Hypothalamus (tissue), 51 donors: Measurements from ENCODE around the gene FCER2.
A peak's percentile ranks its signal among the peaks of the same experiment; 100 is the strongest.

Experiments used
- DNase-seq, 51 donors: peaks; one replicate each; lab custom pipeline; 2025; lab: John Stamatoyannopoulos, UW

Gene FCER2

DNA sequence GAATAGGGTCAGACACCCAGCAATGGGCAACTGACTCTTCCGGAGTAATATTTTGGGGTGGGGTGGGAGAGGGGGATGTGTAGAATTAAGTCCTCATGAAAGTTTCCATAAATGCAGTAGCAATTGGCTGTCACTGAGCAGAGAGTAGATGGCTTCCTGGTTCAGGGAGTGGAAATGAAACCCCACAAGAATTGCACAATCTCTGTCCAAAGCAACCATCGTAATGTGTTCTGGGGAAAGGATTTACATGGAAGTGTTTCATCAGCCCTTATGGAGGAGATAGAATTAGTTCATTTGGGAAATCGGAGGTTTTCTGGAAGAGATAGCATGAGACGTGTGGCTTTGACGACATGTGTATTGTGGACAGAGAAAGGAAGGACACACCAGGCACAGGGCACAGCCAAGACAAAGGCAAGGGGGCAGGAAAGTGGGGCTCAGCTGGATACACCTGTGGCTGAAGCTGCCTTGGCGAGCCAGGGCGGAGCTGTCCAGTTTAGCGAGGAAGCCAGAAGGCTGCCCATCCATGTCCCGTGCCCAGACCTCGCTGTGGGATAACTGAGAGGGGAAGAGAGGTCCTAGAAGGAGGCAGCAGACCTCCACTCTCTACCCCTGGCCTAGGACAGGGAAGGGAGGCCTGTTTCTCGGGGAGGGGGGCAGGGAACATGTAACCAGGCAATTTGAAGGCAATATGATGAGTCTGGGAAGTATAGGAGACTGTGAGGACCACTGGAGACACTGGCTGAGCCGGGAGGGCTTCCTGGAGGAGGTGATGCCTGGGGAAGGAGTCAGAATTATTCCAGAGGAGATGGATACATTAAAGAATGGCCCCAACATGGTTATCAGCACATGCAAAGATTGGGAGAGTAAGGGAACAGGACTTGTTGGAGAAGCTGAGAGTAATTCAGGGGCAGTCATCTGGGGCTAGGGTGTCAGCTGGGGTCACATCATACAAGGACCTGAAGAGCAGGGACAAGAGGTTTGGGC is 32.6 kb upstream of the FCER2 start:
- no peak for DNase-seq

DNA sequence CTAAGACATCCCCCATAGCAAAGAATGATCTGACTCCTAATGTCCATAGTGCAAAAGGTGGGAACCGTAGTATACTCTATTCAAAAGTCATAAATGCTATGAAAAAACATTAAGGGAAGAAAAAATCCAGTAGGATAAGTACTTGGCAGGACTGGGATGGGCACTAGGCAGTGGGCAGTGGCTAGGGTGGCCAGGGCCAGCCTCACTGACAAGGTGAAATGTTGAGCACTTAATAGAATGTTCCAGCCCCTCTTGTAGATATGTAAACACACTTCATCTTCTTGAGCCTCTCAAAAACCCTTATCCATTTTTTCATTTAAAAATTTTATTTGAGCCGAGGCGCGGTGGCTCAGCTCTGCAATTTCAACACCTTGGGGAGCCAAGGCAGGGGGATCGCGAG is 31.4 kb upstream of the FCER2 start:
- DNase-seq, result no peak

DNA sequence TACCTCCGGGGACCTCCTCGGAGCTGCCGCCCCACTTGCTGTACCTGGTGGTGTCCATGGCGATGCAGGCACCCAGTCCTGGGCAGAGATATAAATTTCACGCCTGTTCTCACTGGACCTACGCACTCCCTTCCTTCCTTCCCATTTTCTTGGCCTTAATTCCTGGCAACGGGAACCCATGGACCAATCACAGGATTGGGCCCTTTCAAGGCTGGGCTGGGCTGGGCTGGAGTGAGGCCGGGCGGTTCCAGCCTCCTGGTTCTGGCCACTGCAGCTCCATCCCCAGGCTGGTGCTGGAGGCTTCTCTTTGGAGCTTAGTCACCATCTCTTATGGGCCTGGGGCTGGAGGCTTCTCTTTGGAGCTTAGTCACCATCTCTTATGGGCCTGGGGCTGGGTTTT is 30.1 kb upstream of the FCER2 start, which contains the start of gene CLEC4G:
Gene CLEC4G (minus strand): TSS at position 66 of the 400 bp plus-strand sequence. CDS start 8 bp downstream, at position 58.
- no peak for DNase-seq

DNA sequence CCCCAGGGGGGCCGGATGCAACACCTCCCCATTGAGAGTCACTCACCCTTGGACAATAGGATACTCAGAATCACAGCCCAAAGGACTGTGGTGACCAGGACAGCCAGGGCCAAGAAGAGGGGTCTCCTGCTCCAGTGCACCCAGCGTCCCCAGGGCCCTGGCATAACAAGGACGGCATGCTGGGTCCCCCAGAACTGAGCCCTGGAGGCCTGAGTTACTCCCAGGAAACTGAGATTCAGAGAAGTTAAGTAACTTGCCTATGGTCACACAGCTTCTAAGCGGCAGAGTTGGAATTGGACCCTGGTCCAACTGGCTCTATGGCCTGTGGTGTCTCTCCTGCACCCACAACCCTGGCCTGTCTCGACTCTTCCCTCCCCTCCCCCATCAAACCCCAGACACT is 29.7 kb upstream of the FCER2 start:
- DNase-seq, result no peak

DNA sequence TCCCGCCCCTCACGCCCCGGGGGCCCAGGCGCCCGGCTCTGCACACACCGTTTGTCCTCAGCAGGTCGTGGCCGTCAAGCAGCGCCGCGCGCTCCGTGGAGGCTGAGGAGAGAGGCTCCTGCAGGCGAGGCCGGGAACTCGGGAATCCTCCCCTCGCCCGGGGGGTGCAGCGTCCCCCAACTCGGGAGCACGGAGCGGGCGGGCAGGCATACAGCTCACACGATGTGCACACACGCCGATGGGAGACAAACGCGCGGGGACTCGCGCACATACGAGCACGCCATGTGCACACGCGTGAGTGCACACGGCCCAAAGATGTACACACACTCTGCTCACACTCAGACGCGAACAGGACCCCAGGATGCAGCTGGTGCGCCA is 29.3 kb upstream of the FCER2 start:
- no peak for DNase-seq

DNA sequence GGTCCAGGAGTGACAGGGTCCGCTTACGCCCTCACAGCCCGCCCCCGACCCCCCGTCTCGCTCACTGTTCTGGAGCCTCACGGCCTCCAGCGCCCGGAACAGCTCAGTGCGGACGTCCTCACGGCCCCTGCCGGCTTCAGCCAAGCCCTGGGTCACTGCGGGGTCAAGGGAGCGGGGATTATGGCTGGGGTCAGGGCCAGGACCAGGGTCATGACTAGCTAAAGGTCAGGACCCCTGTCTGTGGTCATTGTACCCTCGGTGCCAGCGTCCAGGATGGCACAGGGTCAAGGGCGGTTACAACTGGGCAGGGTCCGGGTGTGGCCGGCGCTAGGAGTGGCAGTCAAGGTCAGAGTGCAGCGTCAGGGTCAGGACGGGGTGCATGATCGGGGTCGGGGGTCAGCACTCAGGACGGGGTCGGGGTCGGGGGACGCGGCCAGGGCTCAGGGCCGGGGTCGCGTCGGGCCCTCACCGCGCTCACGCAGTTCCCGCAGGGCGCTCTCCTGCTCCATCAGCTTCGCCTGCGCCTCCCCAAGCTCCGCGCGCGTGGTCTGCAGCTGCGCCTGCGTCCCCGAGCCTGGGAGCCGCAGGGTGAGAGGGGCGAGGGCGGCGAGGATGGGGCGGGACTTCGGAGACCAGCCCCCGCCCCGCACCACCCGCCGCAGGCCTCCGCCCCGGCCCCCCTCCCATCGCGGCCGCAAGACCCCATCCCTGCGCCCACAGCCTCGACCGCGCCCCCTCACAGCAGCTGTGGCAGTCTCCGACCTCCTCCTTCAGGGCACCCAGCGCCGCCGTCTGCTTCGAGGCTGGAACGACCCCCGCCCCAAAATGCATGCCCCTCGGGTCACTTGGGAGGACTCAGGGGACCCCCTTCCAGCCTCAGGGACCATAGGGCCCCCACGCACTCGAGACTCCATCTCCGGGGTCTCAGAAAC is 28.6 kb upstream of the FCER2 start:
- no peak for DNase-seq

DNA sequence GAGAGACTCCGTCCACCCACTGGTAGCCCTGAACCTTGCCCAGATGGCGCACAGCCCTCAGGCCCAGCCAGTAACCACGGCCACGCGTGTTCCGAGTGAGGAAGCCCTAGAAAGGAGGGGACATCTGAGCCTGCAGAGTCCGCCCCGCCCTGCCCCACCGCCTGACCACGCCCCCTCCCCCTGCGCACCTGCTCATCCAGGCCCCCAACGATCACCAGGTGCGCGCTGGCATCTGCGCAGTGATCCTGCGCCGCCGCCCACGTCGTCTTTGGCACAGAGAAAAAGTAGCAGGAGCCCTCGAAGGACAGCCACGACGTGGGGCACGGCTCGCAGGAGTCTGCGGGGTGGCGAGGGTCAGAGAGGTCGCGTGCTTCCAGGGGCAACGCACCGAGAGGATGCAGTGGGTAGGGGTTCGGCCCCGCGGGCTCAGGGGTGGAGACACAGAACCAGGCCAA is 27.9 kb upstream of the FCER2 start:
- DNase-seq, result no peak

DNA sequence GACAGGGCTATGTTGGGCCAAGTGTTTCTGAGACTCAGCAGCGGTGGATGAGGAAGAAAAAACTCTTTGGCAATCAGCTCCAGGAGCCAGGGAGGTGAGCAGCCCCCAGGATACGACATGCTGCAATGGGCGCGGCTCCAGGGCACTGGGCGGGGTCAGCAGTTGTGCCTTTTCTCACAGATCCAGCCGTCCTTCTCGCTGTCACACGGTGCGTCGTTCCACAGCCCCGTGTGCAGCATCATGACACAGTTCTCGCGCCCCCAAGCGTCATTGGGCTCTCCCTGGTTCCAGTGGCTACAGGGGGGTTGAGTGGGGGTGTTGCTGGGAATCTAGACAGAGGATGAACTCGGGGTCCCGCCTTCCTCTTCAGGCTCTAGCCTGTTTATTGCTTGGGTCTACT is 27.3 kb upstream of the FCER2 start:
- no peak for DNase-seq

DNA sequence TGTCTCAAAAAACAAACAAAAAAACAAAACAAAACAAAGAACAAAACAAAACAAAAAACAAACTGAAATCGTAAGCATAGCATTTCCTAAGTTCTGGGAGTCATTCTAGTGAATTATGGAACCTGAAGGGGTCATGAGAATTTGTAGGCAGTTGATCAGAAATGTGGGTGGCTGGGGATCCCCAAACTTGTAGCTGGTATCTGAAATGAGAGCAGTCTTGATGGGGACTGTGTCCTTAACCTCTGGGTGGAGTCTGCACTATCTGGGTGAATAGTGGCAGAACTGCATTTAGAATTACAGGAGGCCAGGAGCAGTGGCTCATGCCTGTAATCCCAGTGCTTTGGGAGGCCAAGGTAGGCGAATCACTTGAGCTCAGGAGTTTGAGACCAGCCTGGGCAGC is 23.9 kb upstream of the FCER2 start:
- no peak for DNase-seq

DNA sequence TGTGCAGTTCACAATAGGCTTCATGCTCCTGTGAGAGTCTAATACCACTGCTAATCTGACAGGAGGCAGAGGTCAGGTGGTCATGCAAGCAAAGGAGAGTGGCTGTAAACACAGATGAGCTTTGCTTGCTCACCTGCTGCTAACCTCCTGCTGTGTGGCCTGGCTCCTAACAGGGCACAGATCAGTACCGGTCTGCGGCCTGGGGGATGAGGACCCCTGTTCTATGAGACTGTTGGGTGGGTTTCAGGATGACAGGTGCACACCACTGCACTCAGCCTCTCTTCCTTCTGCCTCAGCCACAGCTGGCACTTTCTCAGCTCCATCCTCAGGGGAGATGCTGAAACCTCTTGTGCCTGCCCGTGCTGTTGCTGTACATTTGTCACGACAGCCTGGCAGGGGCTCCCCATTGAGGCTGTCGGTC is 20.3 kb upstream of the FCER2 start:
- DNase-seq, result no peak

DNA sequence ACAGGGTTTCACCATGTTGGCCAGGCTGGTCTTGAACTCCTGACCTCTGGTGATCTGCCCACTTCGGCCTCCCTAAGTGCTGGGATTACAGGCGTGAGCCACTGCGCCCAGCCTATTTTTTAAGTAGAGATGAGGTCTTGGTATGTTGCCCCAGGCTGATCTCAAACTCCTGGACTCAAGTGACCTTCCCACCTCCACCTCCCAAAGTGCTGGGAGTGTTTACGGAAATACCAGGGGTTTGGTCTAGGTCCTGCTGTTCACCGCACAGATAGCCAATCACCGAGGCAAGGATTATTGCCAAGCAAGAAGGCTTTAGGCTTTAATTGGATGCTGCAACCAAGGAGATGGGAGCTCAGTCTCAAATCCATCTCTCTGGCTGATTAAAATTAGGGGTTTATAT is 18.4 kb upstream of the FCER2 start:
- no peak for DNase-seq

DNA sequence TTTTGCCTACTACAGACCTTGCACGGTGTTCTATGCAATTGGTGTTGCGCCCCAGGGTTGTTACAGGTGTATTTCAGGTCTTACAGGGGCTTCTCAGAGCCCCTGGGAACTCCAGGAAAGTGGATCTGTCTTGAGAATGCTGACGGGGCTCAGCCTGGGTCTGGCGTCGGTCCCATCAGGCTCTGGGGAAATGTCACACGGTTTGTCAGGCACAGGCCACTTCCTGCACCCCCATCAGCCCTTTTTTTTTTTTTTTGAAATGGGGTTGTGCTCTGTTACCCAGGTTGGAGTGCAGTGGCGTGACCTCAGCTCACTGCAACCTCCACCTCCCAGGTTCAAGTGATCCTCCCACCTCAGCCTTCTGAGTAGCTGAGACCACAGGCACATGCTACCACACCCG is 16.7 kb upstream of the FCER2 start:
- no peak for DNase-seq

DNA sequence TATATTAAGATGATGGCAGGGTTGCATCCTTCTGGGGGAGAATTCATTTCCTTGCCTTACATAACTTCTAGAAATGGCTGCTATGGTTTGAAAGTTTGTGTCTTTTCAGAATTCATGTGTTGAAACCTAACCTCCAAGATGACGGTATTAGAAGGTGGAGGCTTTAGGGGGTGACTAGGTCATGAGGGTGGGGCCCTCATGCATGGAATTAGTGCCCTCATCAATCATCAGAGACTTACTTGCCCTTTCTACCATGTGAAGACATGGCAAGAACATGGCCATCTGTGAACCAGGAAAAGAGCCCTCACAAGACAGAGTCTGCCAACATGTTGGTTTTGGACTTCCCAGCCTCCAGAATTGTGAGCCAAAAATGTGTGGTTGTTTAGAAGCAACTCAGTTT is 14.8 kb upstream of the FCER2 start:
- DNase-seq, result no peak

DNA sequence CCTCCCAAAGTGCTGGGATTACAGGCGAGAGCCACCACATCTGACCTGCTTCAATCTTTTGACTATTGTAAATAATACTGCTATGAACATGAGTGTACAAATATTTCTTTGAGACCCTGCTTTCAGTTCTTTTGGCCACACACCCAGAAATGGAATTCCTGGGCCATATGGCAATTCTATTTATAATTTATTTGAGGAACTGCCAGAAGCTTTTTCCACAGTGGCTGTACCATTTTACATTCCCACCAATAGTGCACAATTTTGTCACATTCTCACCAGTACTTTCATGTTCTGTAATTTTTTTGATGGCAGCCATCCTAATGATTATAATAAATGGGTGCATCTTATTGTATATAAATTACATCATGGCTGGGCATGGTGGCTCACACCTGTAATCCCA is 13.7 kb upstream of the FCER2 start:
- DNase-seq, result no peak

DNA sequence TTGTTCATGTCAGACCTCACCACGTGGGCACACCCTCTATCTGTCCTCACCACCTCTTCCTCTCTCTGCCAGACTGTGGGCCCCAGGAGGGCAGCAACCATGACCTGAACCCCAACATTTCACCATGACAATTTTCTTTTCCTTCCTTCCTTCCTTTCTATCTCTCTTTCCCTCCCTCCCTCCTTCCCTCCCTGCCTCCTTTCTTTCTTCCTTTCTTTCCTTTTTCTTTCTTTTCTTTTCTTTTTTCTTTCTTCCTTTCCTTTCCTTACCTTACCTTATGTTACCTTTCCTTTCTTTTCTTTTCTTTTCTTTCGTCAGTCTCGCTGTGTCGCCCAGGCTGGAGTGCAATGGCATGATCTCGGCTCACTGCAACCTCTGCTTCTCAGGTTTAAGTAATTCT is 8.7 kb upstream of the FCER2 start:
- DNase-seq, result no peak

DNA sequence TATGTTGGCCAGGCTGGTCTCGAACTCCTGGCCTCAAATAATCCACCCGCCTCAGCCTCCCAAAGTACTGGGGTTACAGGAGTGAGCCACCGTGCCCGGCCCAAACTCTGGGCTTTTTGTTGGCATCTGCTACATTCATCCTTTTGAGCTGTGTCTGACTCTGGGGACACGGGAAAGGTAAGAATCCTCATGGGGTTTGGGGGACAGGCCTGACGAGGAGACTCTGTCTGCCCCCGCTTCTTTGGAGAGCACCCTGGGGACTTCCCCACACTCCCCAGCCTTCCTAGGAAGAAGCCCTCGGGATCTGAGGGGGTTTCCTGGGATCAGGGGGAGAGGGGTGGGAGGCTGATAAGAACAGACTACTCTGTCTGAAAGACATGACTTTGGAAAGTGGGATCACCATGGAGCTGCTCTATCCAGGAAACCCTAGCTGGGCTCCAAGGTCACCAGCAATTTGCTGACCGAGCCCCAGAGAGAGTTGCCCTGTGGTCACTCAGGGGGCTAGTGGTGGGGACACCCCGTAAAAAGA is 8.1 kb upstream of the FCER2 start:
- no peak for DNase-seq

DNA sequence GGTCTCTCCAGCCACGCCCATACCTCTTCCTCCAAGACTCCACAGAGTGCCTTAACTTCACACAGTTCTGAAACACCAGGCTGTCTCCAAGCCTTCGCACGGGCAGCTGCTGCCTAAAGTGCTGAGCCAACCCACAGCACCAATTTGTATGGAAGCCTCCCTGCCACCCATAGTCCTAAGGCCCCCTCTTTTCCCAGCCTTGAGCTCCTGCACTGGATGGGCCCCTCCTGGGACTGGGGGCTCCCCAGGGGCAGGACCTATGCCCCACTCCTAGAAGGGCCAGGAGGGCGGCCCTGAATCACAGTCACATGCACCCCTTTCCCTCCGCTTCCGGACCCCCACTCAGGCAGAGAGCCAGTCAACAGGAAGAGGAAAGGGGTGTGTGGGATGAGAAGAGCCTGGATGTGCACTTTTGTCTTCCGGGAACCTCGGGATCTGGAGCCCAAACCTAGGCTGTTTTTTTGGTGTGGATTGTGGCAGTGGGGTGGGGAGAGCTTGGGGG is 5.1 kb upstream of the FCER2 start:
- no peak for DNase-seq

DNA sequence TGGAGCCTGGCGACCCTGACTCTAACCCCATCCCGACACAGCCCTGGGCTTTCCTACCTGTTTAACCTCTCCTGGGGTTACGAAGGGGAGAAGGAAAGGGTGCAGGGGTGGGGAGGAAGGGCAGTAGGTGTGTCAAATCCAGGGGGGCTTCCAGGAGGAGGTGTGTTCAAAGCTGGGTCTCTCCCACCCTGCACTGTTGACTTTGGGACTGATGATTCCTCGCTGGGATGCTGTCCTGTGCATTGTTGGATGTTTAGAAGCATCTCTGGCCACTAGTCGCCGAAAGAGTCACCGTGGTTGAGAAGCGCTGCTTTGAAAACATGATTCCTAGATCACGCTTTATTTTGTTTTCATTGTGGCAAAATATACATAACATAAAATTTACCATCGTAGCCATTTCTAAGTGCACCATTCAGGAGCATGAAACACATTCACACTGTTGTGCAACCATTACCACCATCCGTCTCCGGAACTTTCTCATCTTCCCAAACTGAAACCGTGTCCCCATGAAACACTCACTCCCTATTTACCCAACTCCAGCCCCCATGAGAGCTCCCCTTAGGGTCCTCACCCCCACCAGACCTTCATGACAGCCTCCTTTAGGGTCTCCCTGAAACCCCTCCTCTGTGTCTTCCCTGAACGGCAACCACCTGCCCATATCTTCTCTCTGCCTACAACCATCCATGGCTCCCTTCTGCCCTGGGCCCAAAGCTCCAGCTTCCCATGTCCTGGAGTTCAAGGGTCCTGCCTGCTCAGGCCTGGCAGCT is 4.4 kb upstream of the FCER2 start:
- no peak for DNase-seq

DNA sequence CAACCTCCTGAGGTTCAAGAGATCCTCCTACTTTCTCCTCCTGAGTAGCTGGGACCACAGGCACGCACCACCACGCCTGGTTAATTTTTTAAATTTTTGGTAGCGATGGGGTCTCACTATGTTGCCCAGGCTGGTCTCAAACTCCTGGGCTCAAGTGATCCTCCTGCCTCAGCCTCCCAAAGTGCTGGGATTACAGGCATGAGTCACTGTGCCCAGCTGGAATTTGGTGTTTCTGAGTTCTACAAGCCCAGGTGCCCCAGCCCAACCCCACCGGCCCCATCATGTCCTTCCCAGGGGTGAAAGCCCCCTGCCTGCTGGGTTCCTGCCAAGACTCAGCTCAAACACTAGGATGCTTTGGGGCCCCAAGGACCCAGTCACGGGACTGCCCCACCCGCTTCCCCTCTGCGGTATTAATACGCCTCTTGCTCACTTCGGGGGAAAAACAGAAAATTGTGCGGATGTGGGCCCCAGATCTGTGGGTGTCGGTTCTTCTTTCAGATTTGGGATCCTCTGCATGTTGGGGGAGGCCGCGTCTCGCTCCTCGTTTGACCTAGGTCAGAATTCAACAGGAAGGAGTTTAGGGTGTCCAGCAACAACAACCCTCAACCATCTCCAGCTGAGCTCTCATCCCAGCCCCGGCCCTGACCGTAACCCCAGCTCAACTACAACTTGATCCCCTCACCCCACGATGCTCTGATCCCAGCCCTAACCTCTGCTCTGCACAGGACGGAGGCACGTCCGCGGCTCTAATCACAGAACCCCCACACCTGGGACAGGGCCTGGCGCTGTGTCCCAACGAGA is 3.7 kb upstream of the FCER2 start:
- peak in 2 of 51 donors; percentile 4 to 12 for DNase-seq
